Cortex of kidney (tissue), 1 donor: ENCODE measurements around the gene DAB1.

Experiments
- DNase-seq: peaks from one replicate; lab custom pipeline; 2025; lab: John Stamatoyannopoulos, UW

Gene DAB1

DNA sequence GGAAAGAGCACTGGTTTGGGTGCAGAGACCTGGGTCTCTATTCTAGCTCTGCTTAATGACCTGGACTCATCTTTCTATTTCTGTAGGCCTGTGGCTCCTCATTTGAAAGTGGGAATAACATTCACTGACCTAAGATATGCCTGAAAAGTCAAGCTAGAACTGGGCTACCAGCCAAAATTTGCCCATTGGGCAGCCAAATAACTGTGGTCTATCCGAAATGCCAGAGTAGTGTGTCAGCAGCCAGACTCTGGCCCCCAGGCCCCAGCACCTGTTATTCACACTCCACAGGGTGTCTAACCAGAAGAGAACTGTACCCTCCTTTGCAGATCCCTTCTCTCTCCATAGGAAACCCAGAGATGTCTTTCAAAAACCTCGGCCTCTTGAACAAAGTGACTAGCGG lies 12.6 kb downstream of the DAB1 start:
- DNase-seq: no peak

DNA sequence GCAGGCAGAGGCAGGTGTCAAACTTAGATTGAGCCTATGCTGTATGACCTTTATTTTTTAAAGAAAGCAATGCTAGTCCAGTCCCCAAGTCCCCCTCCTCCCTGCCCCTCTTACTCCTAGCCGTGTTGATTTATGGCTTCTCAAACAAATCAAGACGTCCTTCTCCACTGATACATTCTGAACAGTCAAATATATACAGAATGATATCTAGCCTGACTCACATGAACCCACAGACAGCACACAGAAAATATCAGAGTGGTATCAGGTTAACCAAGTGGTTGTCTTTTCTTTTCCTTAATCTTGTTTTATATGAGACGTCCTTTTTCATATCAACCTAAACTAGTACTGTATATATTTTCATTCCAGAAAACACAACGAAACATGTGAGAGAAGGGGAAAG lies 13.4 kb downstream of the DAB1 start:
- no peak for DNase-seq

- no peak for DNase-seq
These were observed 15.9 kb downstream of the DAB1 start for GRCh38 chr1:57407928-57408327.

GRCh38 chr1:57406428-57406970 lies 17.4 kb downstream of the DAB1 start:
- no peak for DNase-seq

DNA sequence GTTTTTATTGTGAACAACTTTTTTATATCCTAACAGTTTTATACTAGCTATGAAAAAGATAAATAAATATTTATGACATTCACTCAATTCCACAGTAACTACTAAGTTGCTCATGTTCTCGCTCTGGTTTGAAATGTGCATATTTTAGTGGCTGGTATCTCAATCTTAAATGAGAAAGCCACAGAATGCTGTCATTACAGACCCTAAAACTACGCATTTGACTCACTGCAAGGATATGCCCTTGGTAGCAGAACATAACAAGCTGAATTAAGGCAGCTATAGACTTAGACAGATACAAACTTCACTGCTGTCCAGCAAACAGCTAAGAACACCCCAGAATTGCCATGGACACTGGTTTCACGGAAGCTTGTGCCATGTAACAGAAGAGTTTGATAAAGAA lies 19.0 kb downstream of the DAB1 start:
- DNase-seq: no peak

- DNase-seq: no peak
These were observed 20.7 kb downstream of the DAB1 start for GRCh38 chr1:57403201-57403600.

- DNase-seq: no peak
These were observed 22.2 kb downstream of the DAB1 start for GRCh38 chr1:57401671-57402070.

DNA sequence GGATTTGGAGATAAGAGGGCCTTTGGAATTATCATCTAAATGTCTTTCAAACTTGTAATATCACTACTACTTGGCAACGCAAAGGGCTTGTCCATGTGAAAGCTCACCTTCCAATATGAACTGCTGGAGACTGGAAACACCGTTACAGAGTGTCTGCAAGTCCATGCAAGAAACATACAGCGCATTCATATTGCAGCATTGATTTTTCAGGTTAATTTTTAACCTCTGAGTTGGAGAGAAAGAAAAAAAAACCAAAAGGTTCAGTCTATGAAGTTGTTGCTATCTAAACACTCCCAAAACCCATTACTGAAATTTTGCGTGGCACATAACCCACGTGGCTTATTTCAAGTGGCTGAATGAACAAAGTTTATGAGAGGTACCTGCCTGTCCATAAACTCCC lies 23.8 kb downstream of the DAB1 start:
- no peak for DNase-seq

DNA sequence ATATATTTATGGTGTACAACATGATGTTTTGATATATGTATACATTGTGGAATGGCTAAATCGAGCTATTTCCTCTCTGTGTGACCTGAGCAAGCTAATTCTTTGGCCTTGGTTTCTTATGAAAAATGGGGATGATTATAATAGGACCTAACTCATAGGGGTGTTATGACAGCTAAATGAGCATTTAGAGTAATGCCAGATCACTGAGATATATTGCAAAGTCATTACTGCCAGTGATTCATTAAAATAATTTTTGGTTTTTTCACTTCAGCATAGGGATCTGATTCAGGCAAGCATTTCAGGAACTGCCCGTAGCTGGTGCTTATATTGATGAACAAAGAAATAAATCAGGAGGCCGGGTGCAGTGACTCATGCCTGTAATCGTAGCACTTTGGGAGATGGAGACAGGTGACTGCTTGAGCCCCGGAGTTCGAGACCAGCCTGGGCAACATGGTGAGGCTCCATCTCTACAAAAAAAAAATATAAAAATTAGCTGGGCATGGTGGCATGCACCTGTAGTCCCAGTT lies 30.7 kb downstream of the DAB1 start:
- DNase-seq: no peak

GRCh38 chr1:57385336-57385735 lies 38.5 kb downstream of the DAB1 start:
- no peak for DNase-seq

DNA sequence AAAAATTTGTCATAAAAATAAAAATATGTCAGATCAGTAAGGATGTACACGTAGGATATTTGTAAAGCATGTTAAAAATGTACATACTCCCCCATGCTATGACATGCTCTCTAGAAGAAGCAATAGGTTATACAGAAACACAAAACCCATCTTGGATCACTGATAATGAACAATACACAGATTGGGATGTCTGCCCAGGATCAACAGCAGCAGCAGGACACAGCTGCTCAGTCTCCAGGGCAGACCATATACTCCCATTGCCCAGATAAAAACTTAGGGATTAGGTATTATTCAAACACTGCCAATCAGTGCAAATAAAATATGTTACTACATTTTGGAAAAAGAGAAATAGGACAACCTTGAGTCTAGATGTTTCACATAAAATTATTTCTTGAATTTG lies 39.0 kb downstream of the DAB1 start:
- no peak for DNase-seq

DNA sequence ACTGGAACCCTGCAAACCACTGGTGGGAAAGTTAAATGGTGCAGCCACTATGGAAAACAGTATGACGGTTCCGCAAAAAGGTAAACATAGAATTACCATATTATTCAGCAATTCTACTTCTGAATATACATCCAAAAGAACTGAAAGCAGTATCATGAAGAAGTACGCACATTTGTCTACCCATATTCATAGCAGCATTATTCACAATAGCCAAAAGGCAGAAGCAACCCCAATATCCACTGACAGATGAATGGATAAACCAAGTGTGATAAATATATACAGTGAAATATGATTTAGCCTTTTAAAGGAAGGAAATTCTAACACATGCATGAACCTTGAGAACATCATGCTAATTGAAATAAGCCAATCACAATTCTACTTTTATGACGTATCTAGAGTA lies 39.6 kb downstream of the DAB1 start:
- no peak for DNase-seq

DNA sequence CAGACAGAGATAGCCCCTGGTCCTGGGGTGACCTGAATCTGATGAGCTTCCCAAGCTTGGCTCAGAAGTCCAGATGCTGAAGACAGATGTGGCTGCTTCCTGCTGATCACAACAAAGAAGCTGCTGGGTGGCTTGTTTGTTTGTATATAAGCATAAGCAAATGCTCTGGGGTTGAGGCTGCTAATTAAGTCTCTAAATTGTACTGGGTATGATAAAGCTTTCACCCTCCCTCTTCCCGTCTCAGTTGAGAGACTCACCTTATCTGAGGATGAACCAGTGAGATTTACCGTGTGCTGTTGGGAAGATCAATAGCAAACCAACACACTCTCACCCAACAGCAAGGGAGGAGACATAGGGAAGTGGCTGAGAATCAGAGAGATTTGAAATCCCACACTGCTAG lies 42.0 kb downstream of the DAB1 start:
- no peak for DNase-seq

DNA sequence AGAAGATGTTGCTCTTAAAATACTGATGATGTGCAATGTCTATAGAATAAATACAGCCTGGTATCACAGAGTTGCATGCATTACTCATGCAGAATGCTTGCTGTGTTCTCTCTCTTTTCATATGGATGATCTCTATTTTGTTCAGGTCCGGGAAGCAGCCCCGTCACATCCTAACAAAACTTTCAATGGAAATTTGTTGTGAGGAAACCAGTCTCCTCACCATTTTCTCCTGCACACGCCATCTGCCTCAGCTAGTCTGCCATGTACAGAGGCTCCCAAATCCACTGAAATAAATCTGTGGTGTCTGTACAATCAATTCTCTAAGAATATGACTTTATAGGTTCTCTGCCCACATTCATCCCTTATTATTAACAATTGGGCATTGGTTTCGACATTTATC lies 42.4 kb downstream of the DAB1 start:
- DNase-seq: no peak

DNA sequence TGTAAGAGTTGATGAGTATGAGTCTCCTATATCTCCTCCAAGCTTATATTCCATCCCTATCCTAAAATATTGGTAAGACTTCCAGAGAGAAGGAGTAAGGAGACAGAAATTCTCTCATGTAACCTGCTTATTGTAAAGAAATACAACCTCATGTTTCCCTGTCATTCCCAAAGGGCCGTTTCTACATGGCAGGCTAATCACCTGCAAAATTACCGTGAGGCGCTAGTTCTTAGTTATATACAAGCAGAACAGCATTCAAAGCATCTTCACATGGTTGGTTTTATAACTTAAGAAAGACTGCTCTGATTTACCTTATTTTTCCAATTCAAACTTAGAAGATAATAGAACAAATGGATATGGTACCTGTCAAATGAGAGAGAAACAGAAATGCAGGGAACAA lies 42.9 kb downstream of the DAB1 start:
- DNase-seq: no peak

DNA sequence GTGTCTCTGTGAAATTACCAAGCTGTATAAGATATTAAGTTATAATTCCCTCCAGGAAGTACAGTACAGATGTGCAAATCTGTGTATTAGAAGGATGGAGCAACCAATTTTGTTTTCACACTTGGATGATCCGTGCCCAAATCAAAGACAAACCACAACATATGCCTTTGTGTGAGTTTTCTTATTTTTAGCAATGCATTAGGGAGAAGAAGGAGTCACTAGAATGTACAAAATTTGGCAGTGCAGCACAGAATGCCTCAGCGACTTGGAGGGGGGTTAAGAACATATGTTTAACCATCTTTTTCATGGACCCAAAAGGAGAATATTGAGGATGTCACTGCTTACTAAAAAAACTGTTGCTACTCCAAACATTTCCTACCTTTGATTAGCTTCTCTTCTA lies 45.3 kb downstream of the DAB1 start:
- no peak for DNase-seq

GRCh38 chr1:57377339-57378139 lies 46.3 kb downstream of the DAB1 start:
- no peak for DNase-seq

- DNase-seq: no peak
These were observed 47.8 kb downstream of the DAB1 start for GRCh38 chr1:57376041-57376440.

GRCh38 chr1:57369889-57370288 lies 54.0 kb downstream of the DAB1 start:
- no peak for DNase-seq

GRCh38 chr1:57367945-57368344 lies 55.9 kb downstream of the DAB1 start:
- no peak for DNase-seq

- DNase-seq: no peak
These were observed 60.2 kb downstream of the DAB1 start for GRCh38 chr1:57363643-57364042.

- no peak for DNase-seq
These were observed 60.7 kb downstream of the DAB1 start for GRCh38 chr1:57363165-57363564.

DNA sequence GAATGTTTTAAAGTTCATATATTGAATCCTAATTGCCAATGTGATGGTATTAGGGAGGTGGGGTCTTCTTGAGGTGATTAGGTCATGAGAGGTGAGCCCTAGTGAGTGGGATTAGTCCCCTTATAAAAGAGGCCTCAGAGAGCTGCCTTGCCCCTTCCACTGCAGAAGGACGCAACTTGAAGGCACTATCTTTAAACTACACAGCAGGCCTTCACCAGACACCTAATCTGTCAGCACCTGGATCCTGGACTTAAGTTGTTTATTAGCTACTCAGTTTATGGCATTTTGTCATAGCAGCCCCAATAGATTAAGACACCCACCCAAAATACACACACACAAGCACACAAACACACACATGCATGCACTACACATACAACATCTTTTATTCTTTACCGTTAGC lies 61.4 kb downstream of the DAB1 start:
- no peak for DNase-seq

GRCh38 chr1:57361516-57361915 lies 62.3 kb downstream of the DAB1 start:
- DNase-seq: no peak
